Measurements from ENCODE around the gene LCE3D. TPM values are rescaled to one million over a fixed set of nuclear protein-coding genes. Genes with fewer than 3 reads are reported as not detected.

The LCE3D gene
- polyA plus RNA-seq, 1 donor = not detected

Other genes starting within 250 kb of the LCE3D start
- gene FLG2, start 220.5 kb downstream of the LCE3D start, polyA plus RNA-seq (ENCODE audit: insufficient read length) = 0.12 TPM
- not detected for gene CRNN, start 166.3 kb downstream of the LCE3D start, polyA plus RNA-seq (ENCODE audit: insufficient read length)
- not detected for gene LCE5A, start 69.7 kb downstream of the LCE3D start, polyA plus RNA-seq (ENCODE audit: insufficient read length)
- gene CRCT1, start 66.0 kb downstream of the LCE3D start, polyA plus RNA-seq (ENCODE audit: insufficient read length) = not detected
- gene LCE3E, start 13.7 kb downstream of the LCE3D start, polyA plus RNA-seq (ENCODE audit: insufficient read length) = not detected
- not detected for gene LCE3C, start 19.7 kb upstream of the LCE3D start, polyA plus RNA-seq (ENCODE audit: insufficient read length)
- not detected for gene LCE3B, start 33.3 kb upstream of the LCE3D start, polyA plus RNA-seq (ENCODE audit: insufficient read length)
- not detected for gene LCE3A, start 42.6 kb upstream of the LCE3D start, polyA plus RNA-seq (ENCODE audit: insufficient read length)
- gene LCE2D, start 82.9 kb upstream of the LCE3D start, polyA plus RNA-seq (ENCODE audit: insufficient read length) = not detected
- not detected for gene LCE2C, start 94.8 kb upstream of the LCE3D start, polyA plus RNA-seq (ENCODE audit: insufficient read length)
- gene LCE2B, start 105.6 kb upstream of the LCE3D start, polyA plus RNA-seq (ENCODE audit: insufficient read length) = not detected
- gene LCE2A, start 117.8 kb upstream of the LCE3D start, polyA plus RNA-seq (ENCODE audit: insufficient read length) = not detected
- gene LCE4A, start 127.6 kb upstream of the LCE3D start, polyA plus RNA-seq (ENCODE audit: insufficient read length) = not detected
- gene KPRP, start 177.5 kb upstream of the LCE3D start, polyA plus RNA-seq (ENCODE audit: insufficient read length) = not detected
- not detected for gene LCE1F, start 194.6 kb upstream of the LCE3D start, polyA plus RNA-seq (ENCODE audit: insufficient read length)
- not detected for gene LCE1E, start 205.7 kb upstream of the LCE3D start, polyA plus RNA-seq (ENCODE audit: insufficient read length)
- gene LCE1D, start 216.2 kb upstream of the LCE3D start, polyA plus RNA-seq (ENCODE audit: insufficient read length) = not detected
- gene LCE1C, start 226.1 kb upstream of the LCE3D start, polyA plus RNA-seq (ENCODE audit: insufficient read length) = not detected
- not detected for gene LCE1B, start 231.5 kb upstream of the LCE3D start, polyA plus RNA-seq (ENCODE audit: insufficient read length)
- not detected for gene LCE1A, start 247.0 kb upstream of the LCE3D start, polyA plus RNA-seq (ENCODE audit: insufficient read length)

Measured in hindlimb muscle (tissue), 1 donor.